Measurements from ENCODE around the gene RAB41. TPM values are rescaled to one million over a fixed set of nuclear protein-coding genes. Genes with fewer than 3 reads are reported as not detected.

The RAB41 gene
- total RNA-seq, 1 donor = not detected

DNA sequence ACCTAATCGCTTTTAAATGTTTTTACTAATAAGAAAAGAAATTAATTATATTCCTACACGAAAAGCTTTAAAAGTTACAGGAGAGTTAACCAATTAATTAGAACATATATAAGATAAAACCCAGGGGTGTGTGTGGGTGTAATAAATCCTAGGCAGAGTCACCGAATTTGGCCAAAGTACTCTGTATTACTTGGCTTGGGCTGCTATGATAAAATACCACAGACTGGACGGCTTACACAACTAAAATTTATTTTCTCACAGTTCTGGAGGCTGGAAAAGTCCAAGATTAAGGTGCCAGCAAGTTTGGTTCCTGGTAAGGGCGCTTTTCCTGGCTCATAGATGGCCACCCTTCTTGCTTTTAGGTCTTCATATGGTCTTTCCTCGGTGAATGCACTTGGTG, 37.1 kb upstream of the RAB41 start:
- H3K79me2 ChIP-seq (ENCODE audit: insufficient read depth, low read length) = no peaks in the 10 kb centered on the region
- H3K4me3 ChIP-seq (ENCODE audit: insufficient read depth, low read length) = no peak overlapping the region
- H3K36me3 ChIP-seq (ENCODE audit: insufficient read depth, low read length) = no peaks in the 10 kb centered on the region
- no peak for DNase-seq (ENCODE audit: insufficient read length, low spot score, missing footprints)
- H3K4me1 ChIP-seq (ENCODE audit: insufficient read depth, low read length) = peaks cover 5% of the 10 kb centered on the region
- peaks cover 9% of the 10 kb centered on the region for H3K27me3 ChIP-seq (ENCODE audit: insufficient read depth, low read length)
- H4K20me1 ChIP-seq (ENCODE audit: insufficient read depth, low read length) = no peaks in the 10 kb centered on the region
- no peak overlapping the region for H2AFZ ChIP-seq (ENCODE audit: low read length)
- H3K27ac ChIP-seq (ENCODE audit: low read depth, low read length) = peak overlapping the region; percentile 51
- no peak overlapping the region for H3K4me2 ChIP-seq (ENCODE audit: insufficient read depth, low read length)
- TF ChIP-seq, protein P1, sequence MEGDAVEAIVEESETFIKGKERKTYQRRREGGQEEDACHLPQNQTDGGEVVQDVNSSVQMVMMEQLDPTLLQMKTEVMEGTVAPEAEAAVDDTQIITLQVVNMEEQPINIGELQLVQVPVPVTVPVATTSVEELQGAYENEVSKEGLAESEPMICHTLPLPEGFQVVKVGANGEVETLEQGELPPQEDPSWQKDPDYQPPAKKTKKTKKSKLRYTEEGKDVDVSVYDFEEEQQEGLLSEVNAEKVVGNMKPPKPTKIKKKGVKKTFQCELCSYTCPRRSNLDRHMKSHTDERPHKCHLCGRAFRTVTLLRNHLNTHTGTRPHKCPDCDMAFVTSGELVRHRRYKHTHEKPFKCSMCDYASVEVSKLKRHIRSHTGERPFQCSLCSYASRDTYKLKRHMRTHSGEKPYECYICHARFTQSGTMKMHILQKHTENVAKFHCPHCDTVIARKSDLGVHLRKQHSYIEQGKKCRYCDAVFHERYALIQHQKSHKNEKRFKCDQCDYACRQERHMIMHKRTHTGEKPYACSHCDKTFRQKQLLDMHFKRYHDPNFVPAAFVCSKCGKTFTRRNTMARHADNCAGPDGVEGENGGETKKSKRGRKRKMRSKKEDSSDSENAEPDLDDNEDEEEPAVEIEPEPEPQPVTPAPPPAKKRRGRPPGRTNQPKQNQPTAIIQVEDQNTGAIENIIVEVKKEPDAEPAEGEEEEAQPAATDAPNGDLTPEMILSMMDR (IDR thresholded peaks at IDR 0.05; ENCODE audit: extremely low read depth, low read depth, low read length) = no peak
- H3K9me3 ChIP-seq (ENCODE audit: low read depth, low read length) = no peaks in the 10 kb centered on the region

DNA sequence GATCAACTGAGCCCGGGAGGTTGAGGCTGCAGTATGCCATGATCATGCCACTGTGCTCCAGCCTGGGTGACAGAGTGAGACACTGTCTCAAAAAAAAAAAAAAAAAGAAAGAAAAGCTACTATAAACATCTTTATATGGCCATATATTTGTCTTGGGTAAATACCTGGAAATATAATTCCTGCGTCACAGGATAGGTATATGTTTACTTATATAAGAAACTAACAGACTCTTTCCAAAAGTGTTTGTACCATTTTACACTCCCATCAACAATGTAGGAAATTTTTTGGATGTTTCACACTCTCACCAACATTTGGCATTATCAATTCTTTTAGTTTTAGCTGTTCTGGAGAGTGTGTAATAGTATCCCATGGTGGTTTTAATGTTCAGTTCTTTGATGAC, 34.7 kb upstream of the RAB41 start:
- Histone ChIP-seq H4K20me1 (ENCODE audit: insufficient read depth, low read length) (no peaks in the 10 kb centered on the region), H3K9me3 (ENCODE audit: low read depth, low read length) (no peaks in the 10 kb centered on the region), H3K4me2 (ENCODE audit: insufficient read depth, low read length) (no peak overlapping the region), H3K27me3 (ENCODE audit: insufficient read depth, low read length) (peaks cover 4% of the 10 kb centered on the region), H2AFZ (ENCODE audit: low read length) (no peak overlapping the region), H3K4me1 (ENCODE audit: insufficient read depth, low read length) (peaks cover 5% of the 10 kb centered on the region), H3K4me3 (ENCODE audit: insufficient read depth, low read length) (no peak overlapping the region), H3K79me2 (ENCODE audit: insufficient read depth, low read length) (no peaks in the 10 kb centered on the region), H3K36me3 (ENCODE audit: insufficient read depth, low read length) (no peaks in the 10 kb centered on the region), H3K27ac (ENCODE audit: low read depth, low read length) (no peak overlapping the region)
- DNase-seq (ENCODE audit: insufficient read length, low spot score, missing footprints) = no peak
- TF ChIP-seq, protein P1 (IDR thresholded peaks at IDR 0.05; ENCODE audit: extremely low read depth, low read depth, low read length) = no peak

DNA sequence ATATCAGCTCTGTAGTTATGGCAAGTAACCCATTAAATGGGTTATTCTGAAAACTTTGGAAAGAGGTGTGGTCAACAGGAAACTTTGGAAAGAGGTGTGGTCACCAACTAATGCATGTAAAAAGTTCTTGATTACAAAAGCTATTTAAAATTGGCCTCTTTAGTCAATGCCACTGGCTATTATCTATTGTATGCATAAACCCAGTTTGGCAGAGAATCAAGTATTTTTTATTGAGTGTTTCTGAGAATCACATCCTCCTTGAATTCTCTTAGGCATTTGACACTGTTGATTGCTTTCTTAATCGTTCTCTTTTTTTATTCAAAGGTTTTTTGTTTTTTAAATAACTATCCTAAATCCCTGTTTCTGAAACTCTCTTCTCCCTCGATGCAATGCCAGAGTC, 29.5 kb upstream of the RAB41 start:
- no peaks in the 10 kb centered on the region for H3K79me2 ChIP-seq (ENCODE audit: insufficient read depth, low read length)
- H3K4me1 ChIP-seq (ENCODE audit: insufficient read depth, low read length) = no peaks in the 10 kb centered on the region
- H3K27ac ChIP-seq (ENCODE audit: low read depth, low read length) = no peak overlapping the region
- H3K36me3 ChIP-seq (ENCODE audit: insufficient read depth, low read length) = no peaks in the 10 kb centered on the region
- TF ChIP-seq, protein P1 (IDR thresholded peaks at IDR 0.05; ENCODE audit: extremely low read depth, low read depth, low read length) = no peak
- no peaks in the 10 kb centered on the region for H4K20me1 ChIP-seq (ENCODE audit: insufficient read depth, low read length)
- H3K4me3 ChIP-seq (ENCODE audit: insufficient read depth, low read length) = no peak overlapping the region
- H3K4me2 ChIP-seq (ENCODE audit: insufficient read depth, low read length) = no peak overlapping the region
- H2AFZ ChIP-seq (ENCODE audit: low read length) = no peak overlapping the region
- DNase-seq (ENCODE audit: insufficient read length, low spot score, missing footprints) = no peak
- no peaks in the 10 kb centered on the region for H3K27me3 ChIP-seq (ENCODE audit: insufficient read depth, low read length)
- no peaks in the 10 kb centered on the region for H3K9me3 ChIP-seq (ENCODE audit: low read depth, low read length)

DNA sequence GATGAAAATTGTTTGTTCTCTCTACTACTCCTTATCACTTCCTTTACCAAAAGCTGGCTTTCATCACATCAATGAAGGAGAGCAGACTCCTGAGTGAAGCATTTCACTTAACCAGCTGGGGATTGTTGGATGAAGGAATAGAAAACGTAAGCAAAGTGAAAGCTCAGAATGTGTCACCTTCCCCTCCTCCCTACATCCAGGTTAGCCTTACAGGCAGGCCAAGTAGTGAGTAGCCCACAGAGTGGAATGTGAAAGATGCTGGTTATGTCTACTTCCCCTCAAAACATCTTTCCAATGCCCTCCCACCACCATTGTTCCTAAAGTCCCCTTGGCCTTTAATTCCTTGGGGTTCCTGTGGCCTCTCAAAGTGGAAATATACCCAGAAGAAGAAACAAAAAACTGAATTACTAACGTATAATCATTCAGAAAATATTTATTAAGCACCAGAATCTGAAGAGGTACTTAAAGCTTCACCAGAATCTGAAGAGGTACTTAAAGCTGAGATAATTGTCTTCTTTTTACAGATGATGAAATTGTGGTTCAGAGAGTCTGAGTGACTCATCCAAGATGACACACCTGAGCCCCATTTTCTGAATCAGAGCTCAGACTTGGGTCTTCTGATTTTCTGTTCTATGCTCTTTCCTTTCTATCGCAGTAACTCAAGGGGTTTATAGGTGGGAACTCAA, 28.5 kb upstream of the RAB41 start:
- DNase-seq (ENCODE audit: insufficient read length, low spot score, missing footprints) = no peak
- TF ChIP-seq, protein P1 (IDR thresholded peaks at IDR 0.05; ENCODE audit: extremely low read depth, low read depth, low read length) = no peak
- no peak overlapping the region for H2AFZ ChIP-seq (ENCODE audit: low read length)
- no peak overlapping the region for H3K4me3 ChIP-seq (ENCODE audit: insufficient read depth, low read length)
- H3K9me3 ChIP-seq (ENCODE audit: low read depth, low read length) = no peaks in the 10 kb centered on the region
- no peaks in the 10 kb centered on the region for H4K20me1 ChIP-seq (ENCODE audit: insufficient read depth, low read length)
- no peaks in the 10 kb centered on the region for H3K27me3 ChIP-seq (ENCODE audit: insufficient read depth, low read length)
- no peak overlapping the region for H3K4me2 ChIP-seq (ENCODE audit: insufficient read depth, low read length)
- no peak overlapping the region for H3K27ac ChIP-seq (ENCODE audit: low read depth, low read length)
- H3K36me3 ChIP-seq (ENCODE audit: insufficient read depth, low read length) = no peaks in the 10 kb centered on the region
- H3K79me2 ChIP-seq (ENCODE audit: insufficient read depth, low read length) = no peaks in the 10 kb centered on the region
- H3K4me1 ChIP-seq (ENCODE audit: insufficient read depth, low read length) = no peaks in the 10 kb centered on the region

Data from osteoblast (primary cell).